Activated CD4-positive, alpha-beta memory T cell treated with anti-CD3 and anti-CD28 coated beads, Interleukin-2, amount 10 ng/mL, durations not matched to agents 7 days and 5 days (primary cell): ENCODE data around the gene MPEG1. TPM values are rescaled to one million over a fixed set of nuclear protein-coding genes. Genes with fewer than 3 reads are reported as not detected.

Experiments used
- CTCF ChIA-PET: fragments of 350-600 bp; sonication (Branson Sonifier 250); formaldehyde crosslinking; loops from one replicate; lab custom pipeline; 2021; ENCODE audit warnings: antibody characterized with exemption, inconsistent platforms; lab: Charles Lee
- POLR2A ChIA-PET: fragments of 350-600 bp; sonication (Branson Sonifier 250); formaldehyde crosslinking; loops from one replicate; lab custom pipeline; 2021; ENCODE audit warnings: antibody characterized with exemption; lab: Charles Lee
- DNase-seq: peaks from one replicate; pipeline ENCODE4 v3.0.0-alpha.2; 2020
- H3K27ac Mint-ChIP-seq: one replicate; pipeline ENCODE4 v1.8.0; 2021; ENCODE audit warnings: mild to moderate bottlenecking, mixed read lengths
- H3K27me3 Mint-ChIP-seq: one replicate; pipeline ENCODE4 v1.8.0; 2021; ENCODE audit warnings: mixed read lengths
- H3K36me3 Mint-ChIP-seq: one replicate; pipeline ENCODE4 v1.8.0; 2021; ENCODE audit warnings: low read depth, mixed read lengths
- H3K4me1 Mint-ChIP-seq: one replicate; pipeline ENCODE4 v1.8.0; 2021; ENCODE audit warnings: mixed read lengths
- H3K4me3 Mint-ChIP-seq: one replicate; pipeline ENCODE4 v1.8.0; 2021; ENCODE audit warnings: mild to moderate bottlenecking, mixed read lengths
- H3K9me3 Mint-ChIP-seq: one replicate; pipeline ENCODE4 v1.8.0; 2021; ENCODE audit warnings: mixed read lengths
- total RNA-seq, 2 experiments: library from RNA; stranded (reverse); gene quantifications; one replicate each; pipeline ENCODE4 v1.2.3, GENCODE V29; 2021

The MPEG1 gene
- total RNA-seq: not detected

- no peaks in the 10 kb centered on the region for H3K36me3 Mint-ChIP-seq
- no peak within 1 kb of the TSS for H3K4me3 Mint-ChIP-seq
- DNase-seq: no peak
- POLR2A ChIA-PET: no interaction called here
- CTCF ChIA-PET: interaction anchor here (1.7 kb wide), 1 partner anchor 10 kb away, joined by 4 read pairs; no protein-coding TSS in a partner anchor
- H3K27me3 Mint-ChIP-seq: peaks cover 14% of the 10 kb centered on the region
- no peaks in the 10 kb centered on the region for H3K9me3 Mint-ChIP-seq
- H3K27ac Mint-ChIP-seq: no peak within 1 kb of the TSS
- peaks cover 18% of the 10 kb centered on the region for H3K4me1 Mint-ChIP-seq
Observed at GRCh38 chr11:59212744-59213631, at the start of gene MPEG1. MPEG1 (minus strand) TSS chr11:59212927; CDS start chr11:59212865, 62 bp downstream.

GRCh38 chr11:59262177-59262818 is 49.6 kb upstream of the MPEG1 start:
- Mint-ChIP-seq H3K4me3 (no peak overlapping the region), H3K4me1 (peaks cover 2% of the 10 kb centered on the region), H3K27ac (no peak overlapping the region), H3K27me3 (no peaks in the 10 kb centered on the region), H3K36me3 (no peaks in the 10 kb centered on the region), H3K9me3 (no peaks in the 10 kb centered on the region)
- CTCF ChIA-PET: no interaction called here
- POLR2A ChIA-PET: interaction anchor here (0.7 kb wide), 1 partner anchor 15 kb away, joined by 3 read pairs; no protein-coding TSS in a partner anchor
- DNase-seq: no peak

GRCh38 chr11:59261150-59261549 is 48.4 kb upstream of the MPEG1 start:
- ChIA-PET CTCF (no interaction called here), POLR2A (no interaction called here)
- Mint-ChIP-seq H3K27ac (no peak overlapping the region), H3K27me3 (no peaks in the 10 kb centered on the region), H3K4me3 (no peak overlapping the region), H3K36me3 (no peaks in the 10 kb centered on the region), H3K4me1 (peaks cover 2% of the 10 kb centered on the region), H3K9me3 (no peaks in the 10 kb centered on the region)
- DNase-seq: no peak

GRCh38 chr11:59259867-59260475 is 47.2 kb upstream of the MPEG1 start:
- peaks cover 2% of the 10 kb centered on the region for H3K4me1 Mint-ChIP-seq
- H3K27me3 Mint-ChIP-seq: peaks cover 2% of the 10 kb centered on the region
- H3K4me3 Mint-ChIP-seq: no peak overlapping the region
- ChIA-PET POLR2A (no interaction called here), CTCF (no interaction called here)
- no peaks in the 10 kb centered on the region for H3K36me3 Mint-ChIP-seq
- no peak for DNase-seq
- H3K27ac Mint-ChIP-seq: no peak overlapping the region
- H3K9me3 Mint-ChIP-seq: no peaks in the 10 kb centered on the region

GRCh38 chr11:59259047-59259446 is 46.3 kb upstream of the MPEG1 start:
- Mint-ChIP-seq H3K9me3 (no peaks in the 10 kb centered on the region), H3K36me3 (no peaks in the 10 kb centered on the region), H3K27ac (no peak overlapping the region), H3K27me3 (peaks cover 2% of the 10 kb centered on the region), H3K4me3 (no peak overlapping the region), H3K4me1 (peaks cover 2% of the 10 kb centered on the region)
- ChIA-PET CTCF (no interaction called here), POLR2A (no interaction called here)
- no peak for DNase-seq

GRCh38 chr11:59255281-59255680 is 42.6 kb upstream of the MPEG1 start:
- ChIA-PET CTCF (no interaction called here), POLR2A (no interaction called here)
- peaks cover 3% of the 10 kb centered on the region for H3K36me3 Mint-ChIP-seq
- H3K9me3 Mint-ChIP-seq: no peaks in the 10 kb centered on the region
- no peak for DNase-seq
- peaks cover 9% of the 10 kb centered on the region for H3K4me1 Mint-ChIP-seq
- H3K27ac Mint-ChIP-seq: no peak overlapping the region
- peaks cover 7% of the 10 kb centered on the region for H3K27me3 Mint-ChIP-seq
- no peak overlapping the region for H3K4me3 Mint-ChIP-seq

GRCh38 chr11:59254286-59254685 is 41.6 kb upstream of the MPEG1 start:
- Mint-ChIP-seq H3K4me3 (no peak overlapping the region), H3K36me3 (peaks cover 3% of the 10 kb centered on the region), H3K4me1 (peaks cover 7% of the 10 kb centered on the region), H3K27me3 (peaks cover 7% of the 10 kb centered on the region), H3K9me3 (no peaks in the 10 kb centered on the region), H3K27ac (no peak overlapping the region)
- CTCF ChIA-PET: interaction anchor here (1.0 kb wide), 1 partner anchor 83 kb away, joined by 3 read pairs; the partner anchor contains the start of gene DTX4
- no peak for DNase-seq
- POLR2A ChIA-PET: no interaction called here

GRCh38 chr11:59253001-59253400 is 40.3 kb upstream of the MPEG1 start:
- Mint-ChIP-seq H3K27me3 (peaks cover 7% of the 10 kb centered on the region), H3K36me3 (peaks cover 10% of the 10 kb centered on the region), H3K4me1 (peaks cover 16% of the 10 kb centered on the region), H3K9me3 (peaks cover 3% of the 10 kb centered on the region), H3K27ac (no peak overlapping the region), H3K4me3 (no peak overlapping the region)
- ChIA-PET POLR2A (no interaction called here), CTCF (no interaction called here)
- no peak for DNase-seq

- Mint-ChIP-seq H3K27me3 (peaks cover 10% of the 10 kb centered on the region), H3K4me3 (no peak overlapping the region), H3K27ac (no peak overlapping the region), H3K4me1 (peaks cover 30% of the 10 kb centered on the region), H3K36me3 (peaks cover 12% of the 10 kb centered on the region), H3K9me3 (peaks cover 3% of the 10 kb centered on the region)
- ChIA-PET POLR2A (no interaction called here), CTCF (interaction anchor here (0.9 kb wide), 1 partner anchor 63 kb away, joined by 3 read pairs; no protein-coding TSS in a partner anchor)
- no peak for DNase-seq
Observed at GRCh38 chr11:59249535-59249934, 36.8 kb upstream of the MPEG1 start.

- peaks cover 3% of the 10 kb centered on the region for H3K9me3 Mint-ChIP-seq
- peak; percentile 50 for DNase-seq
- H3K27me3 Mint-ChIP-seq: peaks cover 7% of the 10 kb centered on the region
- ChIA-PET POLR2A (interaction anchor here (1.1 to 1.3 kb wide), 2 partner anchors 11 to 15 kb away, joined by 3 read pairs; no protein-coding TSS in a partner anchor), CTCF (interaction anchor here (1.8 kb wide), 1 partner anchor 76 kb away, joined by 6 read pairs; the partner anchor contains the start of gene DTX4)
- H3K4me1 Mint-ChIP-seq: peaks cover 30% of the 10 kb centered on the region
- H3K4me3 Mint-ChIP-seq: no peak overlapping the region
- H3K36me3 Mint-ChIP-seq: peaks cover 12% of the 10 kb centered on the region
- H3K27ac Mint-ChIP-seq: peak overlapping the region; percentile 72
Observed at GRCh38 chr11:59247531-59248227, 35.0 kb upstream of the MPEG1 start.

GRCh38 chr11:59243633-59244032 is 30.9 kb upstream of the MPEG1 start:
- ChIA-PET POLR2A (no interaction called here), CTCF (no interaction called here)
- H3K36me3 Mint-ChIP-seq: peaks cover 9% of the 10 kb centered on the region
- H3K27me3 Mint-ChIP-seq: peaks cover 5% of the 10 kb centered on the region
- H3K27ac Mint-ChIP-seq: no peak overlapping the region
- H3K4me3 Mint-ChIP-seq: no peak overlapping the region
- H3K9me3 Mint-ChIP-seq: peaks cover 11% of the 10 kb centered on the region
- DNase-seq: no peak
- peaks cover 19% of the 10 kb centered on the region for H3K4me1 Mint-ChIP-seq

- peaks cover 9% of the 10 kb centered on the region for H3K9me3 Mint-ChIP-seq
- CTCF ChIA-PET: no interaction called here
- POLR2A ChIA-PET: no interaction called here
- no peak overlapping the region for H3K4me3 Mint-ChIP-seq
- H3K27me3 Mint-ChIP-seq: peaks cover 13% of the 10 kb centered on the region
- DNase-seq: no peak
- H3K27ac Mint-ChIP-seq: no peak overlapping the region
- H3K36me3 Mint-ChIP-seq: peaks cover 5% of the 10 kb centered on the region
- no peaks in the 10 kb centered on the region for H3K4me1 Mint-ChIP-seq
Observed at GRCh38 chr11:59240322-59240721, 27.6 kb upstream of the MPEG1 start.
